ENCODE data around the gene GREM2.

Gene GREM2

DNA sequence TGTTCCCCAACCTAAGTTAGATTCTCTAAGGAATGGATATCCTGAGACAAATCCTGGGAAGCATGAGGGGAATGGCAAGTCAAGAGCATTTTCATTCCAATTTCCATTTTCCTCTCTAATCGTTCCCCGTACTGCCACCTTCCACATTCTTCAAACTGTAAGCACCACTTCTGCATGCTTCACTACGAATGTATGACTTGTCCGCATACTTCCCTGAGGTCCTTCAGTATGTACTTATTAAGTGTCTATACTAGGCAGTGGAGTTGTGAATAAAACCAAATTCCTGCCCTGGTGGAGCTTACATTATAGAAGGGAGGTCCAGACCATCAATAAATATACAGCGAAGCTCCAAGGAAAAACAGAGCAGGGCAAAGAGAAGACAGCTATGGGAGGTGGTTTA lies 154.8 kb downstream of the GREM2 start:
- DNase-seq (ENCODE audit: low read depth in 2 of 2): no peak

DNA sequence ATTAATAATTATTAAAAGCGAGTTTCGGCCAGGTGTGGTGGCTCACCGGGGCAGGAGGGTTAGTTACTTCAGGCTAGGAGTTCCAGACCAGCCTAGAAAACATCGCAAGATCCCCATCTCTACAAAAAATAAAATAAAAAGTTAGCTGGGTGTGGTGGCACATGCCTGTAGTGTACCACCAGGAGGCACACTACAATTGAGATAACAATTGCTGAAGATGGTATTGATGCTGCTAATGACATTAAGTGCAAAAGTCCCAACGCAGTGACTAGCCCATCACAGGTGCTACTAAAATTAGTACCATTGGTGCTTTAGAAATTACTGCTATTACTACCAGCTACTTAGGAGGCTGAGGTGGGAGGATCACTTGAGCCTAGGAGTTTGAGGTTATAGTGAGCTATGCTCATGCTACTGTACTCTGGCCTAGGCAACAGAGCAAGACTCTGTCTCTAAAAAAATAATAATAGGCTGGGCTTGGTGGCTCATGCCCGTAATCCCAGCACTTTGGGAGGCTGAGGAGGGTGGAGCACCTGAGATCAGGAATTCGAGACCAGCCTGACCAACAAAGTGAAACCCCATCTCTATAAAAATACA lies 156.6 kb downstream of the GREM2 start:
- no peak for DNase-seq (ENCODE audit: low read depth in 2 of 2)

DNA sequence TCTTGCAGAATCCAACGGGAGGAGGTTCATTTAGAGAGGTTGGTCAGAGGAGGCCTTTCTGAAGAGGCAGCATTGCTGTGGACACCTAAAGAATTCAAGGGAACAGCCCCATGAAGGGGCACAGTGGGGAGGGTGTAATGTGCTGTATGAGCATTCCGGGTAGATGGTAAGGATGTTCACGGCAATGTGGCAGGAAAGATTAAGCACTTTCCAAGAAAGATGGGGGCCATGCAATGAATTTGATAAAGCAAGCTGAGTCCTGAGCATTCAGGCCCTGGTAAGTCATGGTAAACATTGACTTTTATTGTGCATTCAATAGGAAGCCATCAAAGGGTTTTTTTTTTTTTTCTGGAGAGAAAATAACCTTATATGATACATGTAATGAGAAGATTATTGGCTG lies 166.6 kb downstream of the GREM2 start:
- no peak for DNase-seq (ENCODE audit: low read depth in 2 of 2)

DNA sequence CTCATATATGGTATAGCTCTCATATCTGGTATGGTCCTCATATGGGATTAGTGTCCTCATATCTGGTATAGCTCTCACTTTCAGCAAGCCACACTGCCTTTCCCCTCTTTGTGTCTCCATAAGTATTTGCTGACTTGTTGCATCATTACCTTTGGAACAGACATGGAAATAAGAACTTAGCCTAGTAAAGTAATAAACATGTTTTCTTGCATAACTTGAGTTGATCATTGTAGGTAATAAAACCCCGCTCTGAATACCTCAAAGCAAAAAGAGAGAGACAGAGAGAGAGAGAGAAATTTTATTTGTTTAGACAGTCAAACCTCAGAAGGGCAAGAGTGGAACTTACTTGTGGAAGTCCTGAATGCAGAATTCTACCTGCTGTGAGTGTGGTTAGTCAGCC lies 170.3 kb downstream of the GREM2 start:
- DNase-seq (ENCODE audit: low read depth in 2 of 2): no peak
